HG03135 (cell line): ENCODE results near the gene UBE2F.

ENCODE experiments used
- ATAC-seq: cut with Tn5 transposase; IDR thresholded peaks from one replicate; pipeline ENCODE4 v1.9.1; 2021; ENCODE audit warnings: mild to moderate bottlenecking, moderate library complexity; ENCODE audit not compliant: unreplicated experiment

The UBE2F gene, protein sequence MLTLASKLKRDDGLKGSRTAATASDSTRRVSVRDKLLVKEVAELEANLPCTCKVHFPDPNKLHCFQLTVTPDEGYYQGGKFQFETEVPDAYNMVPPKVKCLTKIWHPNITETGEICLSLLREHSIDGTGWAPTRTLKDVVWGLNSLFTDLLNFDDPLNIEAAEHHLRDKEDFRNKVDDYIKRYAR

DNA sequence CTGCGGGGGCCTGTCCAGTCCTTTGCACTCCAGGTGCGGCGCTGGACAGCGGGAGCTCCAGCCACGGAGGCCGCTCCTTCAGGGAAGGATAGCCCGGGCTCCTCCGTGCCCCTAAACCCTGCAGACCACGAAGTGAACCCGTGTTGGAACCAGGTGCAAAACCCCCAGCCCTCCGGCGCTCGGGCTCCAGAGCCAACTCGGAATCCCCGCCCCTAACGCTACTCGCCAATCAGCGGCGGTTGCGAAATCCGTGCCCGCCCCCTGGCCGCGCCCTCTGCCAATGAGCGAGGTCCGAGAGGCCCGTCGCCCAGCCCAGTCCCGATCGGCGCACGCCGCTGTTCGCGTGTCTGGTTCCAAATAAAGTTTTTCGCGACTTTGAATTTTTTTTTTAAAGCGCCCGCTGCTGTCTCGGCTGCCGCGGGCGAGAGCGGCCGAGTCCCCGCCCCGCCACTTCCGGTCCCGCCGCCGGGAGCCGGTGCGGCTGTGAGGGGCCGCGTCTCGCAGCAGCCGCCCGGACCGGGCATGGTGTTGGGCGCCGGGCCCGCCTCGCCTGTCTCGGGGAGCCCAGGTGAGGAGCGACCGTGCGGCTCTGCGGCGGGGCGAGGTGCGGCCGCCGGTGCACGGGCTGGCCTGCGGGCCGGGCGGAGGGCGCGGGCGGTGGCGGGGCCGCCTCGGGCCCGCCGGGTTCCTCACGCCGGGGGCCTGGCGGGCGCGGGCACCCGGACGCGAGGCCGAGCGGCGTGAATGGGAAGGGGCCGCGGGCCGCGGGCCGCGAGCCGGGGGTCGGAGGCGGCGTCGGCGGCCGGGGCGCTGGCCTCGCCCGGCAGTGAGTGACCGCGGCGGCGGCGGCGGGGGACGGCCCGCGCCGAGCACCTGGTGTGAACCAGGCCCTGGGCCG lies at the start of gene UBE2F:
UBE2F (plus strand) TSS at position 450 of the 898 bp plus-strand sequence. CDS start 6,094 bp downstream, outside the sequence.
- peak; percentile 92 for ATAC-seq

DNA sequence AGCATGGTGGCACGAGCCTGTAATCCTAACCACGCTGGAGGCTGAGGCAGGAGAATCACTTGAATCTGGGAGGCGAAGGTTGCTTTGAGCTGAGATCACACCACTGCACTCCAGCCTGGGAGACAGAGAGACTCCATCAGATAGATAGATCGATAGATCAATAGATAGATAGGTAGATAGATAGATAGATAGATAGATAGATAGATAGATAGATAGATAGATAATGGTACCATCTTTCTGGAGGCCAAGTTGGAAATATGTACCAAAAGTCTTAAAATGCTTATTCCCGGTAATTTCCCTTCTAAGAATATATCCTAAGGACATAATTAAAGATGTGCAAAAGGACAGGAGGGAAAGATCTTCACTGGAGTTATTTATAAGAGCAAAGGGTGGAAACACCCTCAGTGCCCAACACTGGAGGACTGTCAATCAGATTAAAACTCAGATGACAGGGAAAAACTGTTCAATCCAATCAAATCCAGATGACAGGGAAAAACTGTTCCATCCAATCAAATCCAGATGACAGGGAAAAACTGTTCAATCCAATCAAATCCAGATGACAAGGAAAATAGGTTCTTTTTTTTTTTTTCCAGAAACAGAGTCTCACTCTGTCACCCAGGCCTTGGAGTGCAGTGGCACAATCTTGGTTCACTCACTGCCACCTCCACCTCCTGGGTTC lies 49.0 kb upstream of the UBE2F start:
- no peak for ATAC-seq

DNA sequence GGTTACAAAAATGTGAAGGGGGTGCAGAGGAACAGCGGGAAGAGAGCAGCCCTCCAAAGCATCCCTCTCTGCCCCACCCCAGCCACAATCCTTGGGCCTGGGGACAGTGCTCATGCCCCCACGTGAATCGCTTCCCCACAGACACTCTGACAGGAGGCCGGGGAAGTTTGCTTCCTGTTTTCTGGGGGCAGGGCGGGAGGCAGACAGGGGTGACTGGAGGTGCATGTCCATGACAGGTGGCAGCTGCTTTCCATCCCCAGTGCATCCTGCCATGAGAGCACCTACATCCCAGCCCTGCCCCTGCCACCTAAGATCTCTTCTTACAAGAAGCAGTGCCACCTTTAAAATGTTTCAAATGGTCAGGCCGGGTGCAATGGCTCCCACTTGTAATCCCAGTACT lies 47.2 kb upstream of the UBE2F start:
- ATAC-seq: no peak

DNA sequence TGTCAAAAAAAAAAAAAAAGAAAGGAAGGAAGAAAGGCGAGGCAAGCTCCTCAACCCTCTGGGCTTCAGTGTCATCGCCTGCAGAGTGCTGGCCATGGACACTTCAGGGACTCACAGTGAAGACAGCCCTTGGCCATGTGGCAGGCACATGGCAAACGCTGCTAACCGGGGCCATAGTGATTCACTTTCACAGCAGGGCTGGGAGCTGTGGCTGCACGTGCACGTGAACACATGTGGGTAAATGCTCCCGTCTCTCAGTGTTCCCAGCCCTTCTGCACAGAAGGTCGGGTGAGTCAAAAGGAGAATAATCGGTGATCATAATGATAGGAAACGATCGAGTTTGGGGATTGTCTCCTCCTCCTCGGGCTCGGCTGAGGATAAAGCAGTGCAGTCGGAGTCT lies 46.1 kb upstream of the UBE2F start:
- no peak for ATAC-seq

DNA sequence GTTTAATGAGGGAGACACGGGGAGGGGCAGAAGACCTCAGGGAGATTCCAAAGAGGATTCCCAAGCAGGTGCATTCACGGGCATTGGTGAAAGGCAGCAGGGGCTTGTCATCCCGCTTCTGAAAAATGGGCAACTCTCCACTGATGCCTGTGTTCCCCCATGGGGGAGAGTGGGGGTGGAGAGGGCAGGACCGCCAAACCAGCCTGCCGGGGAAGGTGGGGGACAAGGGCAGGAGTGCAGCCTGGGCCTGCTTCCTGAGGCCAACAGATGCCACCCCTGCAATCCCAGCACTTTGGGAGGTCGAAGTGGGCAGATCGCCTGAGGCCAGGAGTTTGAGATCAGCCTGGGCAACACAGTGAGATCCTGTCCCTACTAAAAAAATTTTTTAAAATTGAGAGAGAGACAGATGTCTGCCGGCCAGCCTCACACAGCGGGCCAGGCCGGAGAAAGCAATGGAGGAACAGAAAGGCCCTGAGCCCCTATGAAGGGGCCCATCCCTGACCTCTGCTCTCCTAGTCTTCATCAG lies 44.8 kb upstream of the UBE2F start:
- ATAC-seq: no peak

DNA sequence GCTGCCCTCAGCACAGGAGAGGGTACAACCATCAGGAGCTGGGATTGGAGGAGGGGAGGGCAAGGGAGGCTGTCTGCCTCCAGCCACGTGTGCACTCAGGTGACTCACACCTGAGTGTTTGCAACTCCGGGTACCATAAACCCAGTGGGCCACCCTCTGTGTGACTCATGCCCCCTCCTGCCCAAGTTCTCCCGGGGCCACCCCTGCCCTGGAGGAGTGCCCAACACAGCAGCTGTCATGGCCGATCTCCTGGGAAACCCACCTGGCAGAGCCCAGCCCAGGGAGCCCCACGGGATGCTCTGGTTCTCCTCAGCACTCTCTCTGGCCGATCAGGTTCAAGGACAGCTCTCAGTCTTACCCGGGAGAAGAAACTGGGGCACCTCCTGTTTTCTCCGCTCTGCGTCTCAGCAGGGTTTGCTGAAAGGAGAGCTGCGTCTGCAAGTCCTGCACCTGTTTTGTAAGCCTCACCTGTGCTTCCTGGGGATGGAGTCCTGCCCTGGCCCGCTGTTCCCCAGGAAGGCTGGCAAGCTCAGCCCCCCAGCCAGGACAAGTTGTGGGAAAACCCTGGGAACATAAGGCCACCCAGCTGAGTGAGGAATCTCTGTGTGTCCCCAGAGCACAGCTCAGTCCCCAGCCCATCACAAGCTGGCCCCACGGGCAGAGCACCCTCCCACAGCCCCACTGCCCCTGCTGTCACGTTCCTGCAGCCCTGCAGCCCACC lies 44.0 kb upstream of the UBE2F start:
- no peak for ATAC-seq

DNA sequence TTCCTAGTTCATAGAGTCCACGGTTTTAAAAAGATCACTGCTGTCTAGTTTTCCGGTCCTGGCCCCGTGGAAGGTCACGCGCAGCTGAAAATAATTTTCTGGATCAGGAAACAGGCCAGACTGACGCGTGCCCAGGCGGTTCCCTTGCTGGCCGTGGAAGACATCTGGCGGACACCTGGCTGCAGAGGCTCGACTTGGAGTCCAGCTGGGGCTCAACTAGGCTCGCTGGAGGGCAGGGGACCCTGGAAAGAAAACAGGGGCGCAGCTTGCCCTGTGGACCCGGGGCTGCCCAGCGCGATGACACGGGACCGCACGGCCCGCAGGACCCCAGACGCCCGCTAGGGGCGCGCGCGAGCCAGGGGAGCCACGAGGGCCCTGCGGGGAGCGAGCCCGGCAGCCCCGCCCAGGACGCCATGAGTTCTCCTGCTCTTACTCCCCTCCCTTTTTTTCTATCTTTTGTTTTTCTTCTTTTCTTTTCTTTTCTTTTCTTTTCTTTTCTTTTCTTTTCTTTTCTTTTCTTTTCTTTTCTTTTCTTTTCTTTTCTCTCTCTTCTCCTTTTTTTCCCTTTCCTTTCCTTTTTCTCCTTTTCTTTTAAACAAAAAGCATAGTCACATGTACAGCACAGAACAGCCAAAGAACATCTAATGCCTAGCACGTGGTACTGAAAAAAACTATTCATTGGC lies 43.2 kb upstream of the UBE2F start:
- ATAC-seq: peak; percentile 83

DNA sequence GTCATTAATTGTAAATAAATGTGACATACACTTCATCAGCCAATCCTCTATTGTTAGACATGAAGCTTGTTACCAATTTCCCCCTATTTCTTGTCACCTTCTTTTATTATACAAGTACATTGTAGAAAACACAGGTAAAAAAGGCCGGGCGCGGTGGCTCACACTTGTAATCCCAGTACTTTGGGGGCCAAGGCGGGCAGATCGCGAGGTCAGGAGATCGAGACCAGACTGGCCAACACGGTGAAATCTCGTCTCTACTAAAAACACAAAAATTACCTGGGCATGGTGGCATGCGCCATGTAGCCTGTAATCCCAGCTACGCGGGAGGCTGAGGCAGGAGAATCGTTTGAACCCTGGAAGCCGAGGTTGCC lies 42.7 kb upstream of the UBE2F start:
- no peak for ATAC-seq

DNA sequence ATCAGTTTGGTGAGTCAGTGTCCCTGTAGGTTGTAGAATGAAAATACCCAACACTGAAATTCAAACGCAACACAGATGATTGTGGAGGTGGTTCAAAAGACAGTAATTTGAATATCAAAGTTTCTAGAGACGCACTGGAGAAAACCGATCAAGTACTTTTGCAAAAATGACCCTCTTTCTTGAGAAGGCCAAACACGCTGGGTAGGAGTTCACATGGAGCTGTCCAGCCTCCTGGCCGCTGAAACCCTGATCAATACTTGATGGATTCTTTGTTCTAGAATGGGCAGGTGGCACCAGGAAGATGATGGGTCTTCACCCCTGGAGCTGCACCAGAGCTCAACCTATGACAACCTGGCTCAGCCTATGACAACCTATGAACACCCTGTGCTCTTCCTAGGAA lies 39.7 kb upstream of the UBE2F start:
- ATAC-seq: no peak

DNA sequence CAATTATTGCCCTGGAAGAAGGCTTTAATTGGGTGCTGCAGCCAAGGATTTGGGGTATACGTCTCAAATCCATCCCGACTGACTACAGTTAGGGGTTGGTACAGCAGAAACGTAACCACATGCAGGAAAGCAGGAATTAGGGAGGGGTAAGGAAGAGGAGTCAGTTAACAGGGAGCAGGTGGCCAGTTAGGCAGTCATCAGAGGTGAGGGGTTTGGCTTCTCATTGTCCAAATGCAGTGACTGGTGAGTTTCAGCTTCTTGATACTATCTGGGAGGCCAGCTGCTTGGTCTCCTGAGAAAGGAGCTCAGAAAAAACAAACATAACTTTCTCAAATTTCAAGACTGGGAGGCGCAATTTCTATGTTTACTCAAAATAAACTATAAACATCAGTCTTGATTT lies 38.8 kb upstream of the UBE2F start:
- ATAC-seq: no peak

DNA sequence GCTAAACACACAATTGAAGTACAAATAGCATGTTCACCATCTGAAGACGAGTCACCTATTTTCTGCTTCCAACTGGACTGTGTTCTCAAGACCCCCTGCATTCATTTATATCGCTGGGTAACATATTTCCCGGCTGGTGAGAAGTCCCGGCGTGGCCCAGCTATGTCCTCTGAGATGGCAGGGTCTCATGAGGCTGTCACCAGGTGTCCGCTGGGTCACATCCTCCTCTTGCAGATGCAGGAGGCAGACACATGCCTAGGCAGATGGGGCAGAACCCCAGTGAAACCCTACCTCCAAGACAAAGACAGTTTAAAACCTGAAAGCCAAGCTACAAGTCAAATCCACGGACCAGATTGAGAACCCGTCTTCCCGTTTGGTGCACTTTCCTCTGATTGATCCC lies 36.8 kb upstream of the UBE2F start:
- ATAC-seq: no peak

DNA sequence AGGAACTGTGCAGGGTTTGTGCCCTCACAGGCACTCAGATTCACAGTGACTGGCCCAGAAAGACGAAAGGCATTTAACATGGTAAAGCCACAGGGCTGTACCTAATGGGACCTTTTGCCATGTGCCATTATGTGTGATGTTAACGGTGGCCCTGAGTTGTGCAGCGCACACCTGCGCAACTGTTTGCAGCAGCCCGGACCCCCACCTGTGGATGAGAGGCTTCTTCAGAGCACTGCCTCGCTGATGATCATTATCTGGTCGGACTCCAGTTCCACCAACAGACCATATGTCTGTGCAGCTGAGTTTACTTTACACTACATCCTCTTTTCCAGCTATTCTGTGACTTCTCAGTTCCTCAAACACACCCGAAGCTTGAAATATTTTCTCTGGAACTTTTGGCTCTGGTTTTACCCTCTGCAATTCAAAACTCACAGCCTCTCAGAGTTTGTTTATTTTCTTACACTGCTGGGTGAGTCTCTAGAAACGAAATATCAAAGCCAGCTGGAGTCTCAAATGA lies 35.6 kb upstream of the UBE2F start:
- ATAC-seq: no peak

DNA sequence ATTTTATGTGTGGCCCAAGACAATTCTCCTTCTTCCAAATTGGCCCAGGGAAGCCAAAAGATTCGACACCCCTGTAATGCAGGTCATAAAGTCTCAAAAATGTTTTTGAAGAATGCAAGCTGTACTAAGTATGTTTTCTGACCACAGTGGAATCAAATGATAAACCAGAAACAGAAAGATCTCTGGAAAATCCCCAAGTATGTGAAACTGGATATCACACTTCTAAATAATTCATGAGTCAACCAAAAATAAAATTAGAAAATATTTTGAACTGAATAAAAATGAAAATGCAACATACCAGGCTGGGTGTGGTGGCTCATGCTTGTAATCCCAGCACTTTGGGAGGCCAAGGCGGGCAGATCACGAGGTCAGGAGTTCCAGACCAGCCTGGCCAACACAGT lies 34.1 kb upstream of the UBE2F start:
- ATAC-seq: no peak

DNA sequence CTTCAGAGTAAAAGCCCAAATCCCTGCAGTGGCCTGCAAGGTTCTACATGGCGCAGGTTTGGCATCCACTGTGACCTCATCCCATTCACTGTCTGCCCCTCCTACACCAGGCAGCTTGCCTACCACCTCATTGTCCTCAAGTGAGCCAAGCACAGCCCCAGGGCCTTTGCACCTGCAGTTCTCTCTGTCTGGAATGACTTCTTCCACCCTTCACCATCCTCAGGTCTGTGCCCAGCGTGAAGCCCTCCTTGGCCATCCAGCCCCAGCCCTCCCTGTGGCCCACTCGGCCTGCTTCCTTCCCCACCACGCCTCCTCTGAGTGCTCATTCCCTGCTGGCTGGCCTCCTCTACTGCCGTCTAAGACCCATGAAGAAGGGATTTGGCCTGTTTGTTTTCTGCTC lies 32.6 kb upstream of the UBE2F start:
- no peak for ATAC-seq

DNA sequence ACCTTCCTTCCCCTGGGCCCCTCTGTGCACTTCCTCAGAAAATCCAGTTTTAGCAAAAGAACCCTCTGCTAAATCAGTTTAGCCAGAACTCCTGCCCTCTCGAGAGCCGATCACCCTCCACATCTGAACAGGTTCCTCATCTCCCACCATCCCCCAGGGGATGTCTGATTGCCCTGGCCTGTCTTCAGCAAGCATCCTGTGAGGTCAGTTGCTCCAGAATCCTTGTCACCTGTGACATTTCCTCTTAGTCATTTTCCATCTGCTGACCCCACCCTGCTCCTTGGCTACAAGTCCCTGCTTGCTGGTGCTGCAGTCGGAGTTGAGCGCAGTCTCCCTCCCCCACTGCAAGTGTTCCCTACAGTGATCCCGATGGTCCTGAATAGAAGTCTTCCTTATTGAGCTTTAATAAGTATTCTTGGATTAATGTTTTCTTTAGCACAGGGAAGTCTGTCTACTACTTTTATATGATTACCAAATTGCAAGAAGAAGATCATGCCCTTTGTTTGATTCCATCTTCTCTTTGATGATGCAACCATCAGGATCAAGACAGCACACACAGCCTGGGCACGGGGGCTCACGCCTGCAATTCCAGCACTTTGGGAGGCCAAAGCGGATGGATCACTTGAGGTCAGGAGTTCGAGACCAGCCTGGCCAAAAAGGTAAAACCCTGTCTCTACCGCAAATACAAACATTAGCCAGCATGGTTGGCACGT lies 30.9 kb upstream of the UBE2F start:
- no peak for ATAC-seq

DNA sequence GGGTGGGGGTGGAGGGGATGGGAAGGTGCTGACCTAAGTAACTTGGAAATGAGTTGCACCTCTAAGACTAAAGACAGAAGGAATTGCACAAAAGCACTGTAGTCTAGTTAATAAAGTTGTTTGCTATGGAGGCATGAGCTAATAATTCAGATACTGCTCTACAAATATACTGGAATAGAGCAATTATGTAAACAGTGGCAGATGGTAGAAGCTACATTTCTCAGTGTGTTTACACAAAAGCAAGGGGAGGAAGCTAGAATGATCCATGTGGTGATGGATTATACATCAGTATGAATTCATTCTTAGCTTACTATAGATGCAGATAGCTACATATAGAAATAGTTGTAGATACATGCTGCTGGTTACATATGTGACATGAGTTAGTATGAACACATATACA lies 27.6 kb upstream of the UBE2F start:
- no peak for ATAC-seq

DNA sequence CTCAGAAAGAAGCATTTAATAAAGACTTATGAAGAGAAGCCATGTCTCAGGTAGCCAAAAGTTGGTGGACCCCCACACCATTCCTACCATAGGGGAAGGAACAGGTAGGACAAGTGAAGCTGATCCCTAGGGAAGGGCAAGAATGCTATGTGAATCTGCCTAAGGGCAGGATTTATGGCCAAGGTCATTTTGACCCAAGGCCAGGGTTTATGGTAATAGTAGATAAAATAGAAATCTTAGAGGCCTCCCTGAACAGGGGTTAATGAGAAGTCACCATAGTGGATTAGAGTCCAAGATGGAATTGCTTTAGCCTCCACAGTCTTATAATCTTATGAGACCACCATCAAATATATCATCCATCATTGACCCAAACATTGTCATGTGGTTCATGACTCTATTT lies 26.0 kb upstream of the UBE2F start:
- ATAC-seq: no peak

DNA sequence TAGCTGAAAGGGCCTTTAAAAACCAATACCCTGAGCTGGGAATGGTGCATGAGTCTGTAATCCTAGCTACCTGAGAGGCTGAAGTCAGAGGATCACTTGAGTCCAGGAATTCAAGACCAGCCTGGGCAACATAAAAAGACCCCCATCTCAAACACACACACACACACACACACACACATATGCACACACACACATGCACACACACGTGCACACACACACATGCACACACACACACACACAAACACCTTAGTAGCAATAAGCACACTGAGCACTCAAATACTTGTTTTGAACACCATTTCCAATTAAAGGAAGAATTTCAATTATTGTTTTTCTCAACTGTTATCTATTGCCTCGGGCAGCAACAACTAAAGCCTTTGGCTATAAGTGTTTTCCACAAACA lies 25.6 kb upstream of the UBE2F start:
- no peak for ATAC-seq

DNA sequence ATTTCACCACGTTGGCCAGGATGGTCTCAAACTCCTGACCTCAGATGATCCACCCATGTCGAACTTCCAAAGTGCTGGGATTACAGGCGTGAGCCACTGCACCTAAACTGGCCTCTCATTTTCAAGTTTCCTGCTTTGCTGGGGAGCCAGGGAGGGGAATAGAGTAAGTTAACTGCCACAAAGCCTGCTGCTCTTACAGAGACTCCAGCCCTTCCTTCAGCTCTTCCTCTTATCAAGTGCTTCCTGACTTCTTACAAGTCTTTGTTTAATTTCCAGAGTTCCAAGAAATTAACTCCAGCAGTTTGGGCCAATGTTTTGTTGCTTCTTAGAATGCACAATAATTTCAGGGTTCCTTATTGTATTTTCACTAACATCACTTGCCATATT lies 24.3 kb upstream of the UBE2F start:
- no peak for ATAC-seq
